KOPT-K1 (cell line): ENCODE data around the gene SORL1.

Experiments
- H3K27ac ChIP-seq: fragments of 200-600 bp; sonication (generic); 2 replicates; pipeline ENCODE4 v1.5.1; 2016; ENCODE audit warnings: antibody characterized with exemption, mild to moderate bottlenecking, low read depth, low read length; ENCODE audit not compliant: poor library complexity, severe bottlenecking
- H3K36me3 ChIP-seq: fragments of 200-600 bp; sonication (generic); 2 replicates; pipeline ENCODE4 v1.5.1; 2017; ENCODE audit warnings: antibody characterized with exemption, mild to moderate bottlenecking, low read length, moderate library complexity; ENCODE audit not compliant: insufficient read depth
- H3K9me3 ChIP-seq: fragments of 200-600 bp; sonication (generic); 2 replicates; pipeline ENCODE4 v1.5.1; 2017; ENCODE audit warnings: antibody characterized with exemption, low read length, mild to moderate bottlenecking; ENCODE audit not compliant: insufficient read depth, poor library complexity, severe bottlenecking

The SORL1 gene

GRCh38 chr11:121533601-121534000, 81.5 kb downstream of the SORL1 start:
- Histone ChIP-seq H3K36me3 (peaks cover 27% of the 10 kb centered on the region), H3K27ac (peak overlapping the region; percentile 26)

GRCh38 chr11:121534131-121535093, 82.3 kb downstream of the SORL1 start:
- Histone ChIP-seq H3K36me3 (peaks cover 22% of the 10 kb centered on the region), H3K9me3 (peaks cover 13% of the 10 kb centered on the region), H3K27ac (no peak overlapping the region)

More at GRCh38 chr11:121533601-121534000, 81.5 kb downstream of the SORL1 start:
- H3K9me3 ChIP-seq = peaks cover 13% of the 10 kb centered on the region

GRCh38 chr11:121535129-121535796, 83.1 kb downstream of the SORL1 start:
- peaks cover 17% of the 10 kb centered on the region; the same call in 1 of the 2 replicates for H3K36me3 ChIP-seq
- peaks cover 4% of the 10 kb centered on the region for H3K9me3 ChIP-seq
- H3K27ac ChIP-seq = no peak overlapping the region

- Histone ChIP-seq H3K27ac (no peak overlapping the region), H3K36me3 (peaks cover 17% of the 10 kb centered on the region; the same call in 1 of the 2 replicates), H3K9me3 (no peaks in the 10 kb centered on the region)
Observed at GRCh38 chr11:121536126-121536525, 84.0 kb downstream of the SORL1 start.

GRCh38 chr11:121538054-121538453, 85.9 kb downstream of the SORL1 start:
- Histone ChIP-seq H3K36me3 (peaks cover 11% of the 10 kb centered on the region; the same call in 1 of the 2 replicates), H3K27ac (no peak overlapping the region), H3K9me3 (no peaks in the 10 kb centered on the region)

GRCh38 chr11:121539000-121539399, 86.9 kb downstream of the SORL1 start:
- no peaks in the 10 kb centered on the region for H3K9me3 ChIP-seq
- no peak overlapping the region for H3K27ac ChIP-seq
- H3K36me3 ChIP-seq = peaks cover 19% of the 10 kb centered on the region; the same call in 1 of the 2 replicates

- Histone ChIP-seq H3K27ac (no peak overlapping the region), H3K9me3 (no peaks in the 10 kb centered on the region), H3K36me3 (peaks cover 13% of the 10 kb centered on the region; the same call in 1 of the 2 replicates)
Observed at GRCh38 chr11:121540627-121541026, 88.5 kb downstream of the SORL1 start.

GRCh38 chr11:121543836-121544380, 91.8 kb downstream of the SORL1 start:
- Histone ChIP-seq H3K9me3 (no peaks in the 10 kb centered on the region), H3K27ac (no peak overlapping the region), H3K36me3 (peaks cover 33% of the 10 kb centered on the region)

- Histone ChIP-seq H3K27ac (peak overlapping the region; percentile 72), H3K36me3 (peaks cover 36% of the 10 kb centered on the region), H3K9me3 (no peaks in the 10 kb centered on the region)
Observed at GRCh38 chr11:121544956-121545355, 92.8 kb downstream of the SORL1 start.

- Histone ChIP-seq H3K36me3 (peaks cover 57% of the 10 kb centered on the region), H3K27ac (no peak overlapping the region), H3K9me3 (no peaks in the 10 kb centered on the region)
Observed at GRCh38 chr11:121547574-121547973, 95.5 kb downstream of the SORL1 start.

GRCh38 chr11:121550247-121551030, 98.3 kb downstream of the SORL1 start:
- Histone ChIP-seq H3K27ac (no peak overlapping the region), H3K36me3 (peaks cover 67% of the 10 kb centered on the region), H3K9me3 (no peaks in the 10 kb centered on the region)

GRCh38 chr11:121551463-121551862, 99.3 kb downstream of the SORL1 start:
- Histone ChIP-seq H3K9me3 (no peaks in the 10 kb centered on the region), H3K27ac (no peak overlapping the region), H3K36me3 (peaks cover 72% of the 10 kb centered on the region)

- Histone ChIP-seq H3K9me3 (no peaks in the 10 kb centered on the region), H3K36me3 (peaks cover 72% of the 10 kb centered on the region), H3K27ac (no peak overlapping the region)
Observed at GRCh38 chr11:121552154-121552553, 100.0 kb downstream of the SORL1 start.

- Histone ChIP-seq H3K36me3 (peaks cover 72% of the 10 kb centered on the region), H3K27ac (no peak overlapping the region)
Observed at GRCh38 chr11:121552644-121553043, 100.5 kb downstream of the SORL1 start.

More at GRCh38 chr11:121552644-121553043, 100.5 kb downstream of the SORL1 start:
- H3K9me3 ChIP-seq = no peaks in the 10 kb centered on the region
